HG02852 (cell line): Measurements from ENCODE around the gene TOR4A.

Experiments
- ATAC-seq: cut with Tn5 transposase; IDR thresholded peaks from one replicate; pipeline ENCODE4 v1.9.1; 2021; ENCODE audit warnings: mild to moderate bottlenecking, moderate library complexity; ENCODE audit not compliant: unreplicated experiment

The TOR4A gene

DNA sequence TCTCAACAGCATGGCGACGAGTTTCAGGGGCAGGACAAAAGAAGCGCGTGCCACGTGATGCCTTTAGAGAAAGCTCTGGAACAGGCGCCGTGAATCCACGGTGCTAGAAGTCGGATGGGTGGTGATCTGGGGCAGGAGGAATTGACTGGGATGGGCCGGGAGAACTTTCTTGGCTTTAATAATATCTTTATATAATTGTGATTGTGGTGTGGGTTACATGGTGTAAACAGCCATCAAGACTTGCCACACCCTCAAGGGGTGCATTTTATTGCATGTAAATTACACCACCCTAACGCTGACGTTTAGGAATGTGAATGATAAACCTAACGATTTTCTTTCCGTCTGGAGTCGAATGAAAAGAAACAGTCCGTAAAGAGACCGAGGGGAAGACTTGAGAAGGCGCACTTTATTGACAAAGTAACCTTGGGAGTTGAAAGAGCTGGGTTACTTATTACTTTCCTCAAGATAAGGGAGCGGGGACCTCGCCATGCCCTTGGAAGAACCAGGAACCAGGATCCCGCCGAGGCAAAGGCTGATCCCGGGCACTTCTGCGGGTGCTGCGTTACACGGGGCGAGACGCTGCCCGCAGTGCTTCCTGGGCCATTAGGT, 16.1 kb downstream of the TOR4A start:
- no peak for ATAC-seq

DNA sequence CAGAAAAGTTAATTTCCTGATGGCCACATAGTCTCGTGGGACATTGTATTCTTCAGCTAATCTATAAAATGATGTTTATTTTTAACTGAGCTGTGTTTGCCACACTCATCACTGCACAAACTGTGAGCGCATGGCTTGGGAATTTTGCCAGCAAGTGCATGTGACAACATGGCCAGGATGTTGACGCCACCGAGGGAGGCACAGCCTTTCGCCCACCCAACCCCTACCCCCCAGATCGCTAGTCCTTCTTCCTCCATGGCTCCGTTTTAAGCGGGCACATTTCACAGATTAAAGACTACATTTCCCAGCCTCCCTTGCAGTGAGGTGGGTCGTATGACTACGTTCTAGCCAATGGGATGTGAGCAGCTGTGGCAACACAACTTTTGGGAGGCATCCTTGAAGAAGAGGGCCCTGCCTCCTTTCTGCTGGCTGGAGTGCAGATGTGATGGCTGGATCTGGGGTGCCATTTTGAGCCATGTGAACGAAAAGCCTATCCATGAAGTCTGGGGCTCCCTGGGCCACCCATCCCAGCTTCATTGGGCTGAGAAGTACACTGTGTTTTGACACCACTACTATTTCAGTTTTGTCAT, 16.7 kb downstream of the TOR4A start:
- ATAC-seq = no peak

DNA sequence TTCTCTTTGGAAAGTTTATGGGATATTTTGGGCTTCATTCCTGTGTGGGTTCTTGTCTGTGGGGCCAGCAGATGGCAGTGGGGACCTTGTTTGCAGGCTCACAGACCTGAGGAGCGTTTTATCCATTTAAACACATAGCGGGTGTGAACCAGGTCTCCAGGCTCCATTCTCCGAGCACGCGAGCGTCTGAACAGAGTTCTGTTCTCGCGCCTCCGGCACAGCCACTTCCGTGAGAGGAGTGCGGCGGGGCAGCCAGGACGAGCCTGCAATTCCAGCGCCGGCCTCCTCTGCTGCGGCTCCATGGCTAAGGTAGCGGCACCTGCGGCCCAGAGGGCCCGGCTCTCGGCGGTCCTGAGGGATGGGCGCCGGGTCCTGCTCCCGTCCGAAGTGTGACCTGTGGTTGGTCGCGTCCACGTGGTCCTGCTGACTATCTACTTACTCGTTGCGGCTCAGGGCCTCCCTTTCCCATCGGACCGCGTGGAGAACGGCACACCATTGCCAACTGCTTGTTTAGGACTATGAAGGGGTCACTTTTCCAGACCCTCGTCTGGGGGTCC, 17.2 kb downstream of the TOR4A start:
- no peak for ATAC-seq

DNA sequence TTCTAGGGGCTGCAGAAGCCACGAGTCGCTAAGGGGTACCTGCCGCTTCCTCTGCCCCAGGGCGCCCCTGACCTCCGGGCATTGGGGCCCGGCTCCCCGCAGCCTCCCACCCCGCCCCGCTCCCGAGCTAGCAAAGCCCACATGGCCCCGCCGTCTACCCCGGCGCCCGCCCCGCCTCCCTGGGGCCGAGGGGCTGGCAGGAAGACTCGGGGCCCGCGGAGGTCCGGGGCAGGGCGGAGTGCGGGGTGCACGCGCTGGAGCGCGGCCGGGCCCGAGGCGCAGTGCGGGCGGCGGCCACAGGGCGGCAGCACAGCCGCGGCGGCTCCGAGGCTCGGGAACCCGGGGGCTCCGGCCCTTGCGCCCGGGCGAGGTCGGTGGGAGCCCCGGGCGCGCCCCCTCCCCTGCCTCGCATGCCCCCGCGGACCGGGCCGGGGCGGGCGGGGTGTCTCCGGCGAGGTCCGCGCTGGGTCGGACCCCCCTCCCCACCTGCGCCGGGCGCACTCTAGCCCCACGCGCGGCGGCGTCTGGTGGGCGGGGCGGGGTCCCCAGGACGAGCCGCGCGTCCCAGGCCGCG, 17.8 kb downstream of the TOR4A start:
- peak; percentile 61 for ATAC-seq

DNA sequence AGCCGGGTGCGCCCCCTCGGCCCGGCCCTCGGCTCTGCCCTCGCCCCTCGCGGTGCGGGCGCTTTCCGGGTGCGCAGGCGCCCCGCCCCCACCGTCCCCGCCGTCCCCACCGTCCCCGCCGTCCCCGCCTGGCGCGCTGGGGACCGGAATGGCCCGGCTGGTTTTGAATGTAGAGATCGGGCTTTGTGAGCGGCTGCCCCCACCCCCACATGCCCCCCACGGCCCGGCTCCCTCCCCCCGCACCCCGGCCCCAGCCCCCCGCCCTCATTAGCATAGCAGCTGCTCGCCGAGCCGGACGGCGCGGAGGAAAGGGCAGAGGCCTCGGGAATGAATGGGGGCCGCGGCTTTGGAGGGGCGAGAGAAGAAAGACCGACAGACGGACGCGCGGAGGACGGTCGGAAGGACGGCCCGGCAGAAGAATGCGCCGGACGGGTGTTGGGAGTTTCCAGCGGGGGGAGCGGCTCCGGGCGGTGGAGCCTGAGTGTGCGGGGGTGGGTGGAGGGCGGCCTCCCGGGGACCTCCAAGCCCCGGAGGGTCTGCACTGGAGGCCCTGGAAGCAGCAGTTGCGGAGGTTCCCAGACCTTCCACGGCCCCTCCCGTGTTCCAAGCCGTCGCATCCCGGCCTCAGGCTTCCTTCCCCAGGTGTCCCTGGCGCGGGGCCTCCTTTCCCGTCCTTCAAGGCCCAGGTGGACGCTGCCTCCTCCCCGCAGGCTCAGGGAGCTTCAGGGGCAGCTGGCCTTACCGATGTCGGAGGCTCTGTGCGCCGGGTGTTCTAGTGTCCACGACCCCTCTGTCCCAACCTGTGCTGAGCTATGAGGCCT, 18.5 kb downstream of the TOR4A start:
- no peak for ATAC-seq

DNA sequence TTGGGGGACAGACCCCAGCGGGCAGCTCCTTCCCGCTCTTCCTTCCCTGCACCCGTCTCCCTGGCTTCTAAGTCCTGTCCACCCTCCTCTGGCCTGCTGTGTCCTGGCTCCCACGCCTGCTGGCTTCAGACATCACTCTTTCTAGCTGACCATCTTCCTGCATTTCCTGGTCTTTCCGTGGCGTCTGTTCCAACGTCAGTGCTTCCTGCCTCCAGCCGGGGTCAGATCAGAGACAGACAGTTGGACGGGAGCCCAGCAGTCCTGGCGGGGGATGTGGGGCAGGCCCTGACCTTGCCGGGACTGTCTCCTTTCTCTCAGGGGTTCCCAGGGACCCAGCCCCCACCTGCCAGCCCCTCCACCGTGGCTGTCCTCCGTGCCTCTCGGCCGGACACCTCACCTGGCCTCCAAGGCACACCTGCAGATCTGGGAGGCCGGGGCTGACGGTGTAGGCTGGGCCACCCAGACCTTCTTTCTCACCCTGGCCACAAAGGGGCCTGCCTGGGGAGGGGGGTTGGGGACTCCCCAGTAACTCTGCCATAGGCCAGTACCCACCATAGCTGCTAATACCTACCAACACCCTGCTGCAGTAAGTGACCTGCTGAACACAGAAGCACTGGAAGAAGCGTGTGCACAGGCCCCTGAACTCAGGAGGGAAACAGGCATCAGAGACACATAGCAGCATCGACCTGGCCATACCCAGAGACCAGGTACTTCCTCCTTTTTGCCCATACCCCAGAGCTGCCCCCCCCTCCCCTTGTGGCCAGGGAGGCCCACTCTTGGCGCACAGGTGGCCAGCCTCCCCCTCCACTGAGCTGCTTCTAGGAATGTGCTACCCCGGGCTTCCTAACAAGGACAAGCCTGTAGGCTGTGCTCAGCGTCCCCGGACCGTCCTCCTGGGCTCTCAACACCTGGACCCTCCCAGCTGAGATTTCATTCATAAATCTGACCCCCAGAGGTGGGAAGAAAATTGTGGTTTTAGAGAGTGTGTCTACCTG, 19.4 kb downstream of the TOR4A start:
- ATAC-seq = no peak

DNA sequence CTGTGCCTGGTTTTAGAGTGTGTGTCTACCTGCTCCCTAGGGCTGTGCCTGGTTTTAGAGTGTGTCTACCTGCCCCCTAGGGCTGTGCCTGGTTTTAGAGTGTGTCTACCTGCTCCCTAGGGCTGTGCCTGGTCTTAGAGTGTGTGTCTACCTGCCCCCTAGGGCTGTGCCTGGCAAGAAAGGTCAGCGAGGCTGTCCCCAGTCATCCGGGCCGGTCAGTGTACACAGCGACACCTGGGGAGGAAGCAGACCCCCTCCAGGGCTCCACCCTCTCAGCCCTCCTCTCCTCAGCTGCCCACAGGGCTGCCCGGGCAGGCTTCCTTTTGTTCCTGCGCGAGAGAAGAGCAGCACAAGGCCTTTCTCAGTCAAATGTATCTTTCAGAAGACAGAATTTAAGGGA, 20.4 kb downstream of the TOR4A start:
- no peak for ATAC-seq

DNA sequence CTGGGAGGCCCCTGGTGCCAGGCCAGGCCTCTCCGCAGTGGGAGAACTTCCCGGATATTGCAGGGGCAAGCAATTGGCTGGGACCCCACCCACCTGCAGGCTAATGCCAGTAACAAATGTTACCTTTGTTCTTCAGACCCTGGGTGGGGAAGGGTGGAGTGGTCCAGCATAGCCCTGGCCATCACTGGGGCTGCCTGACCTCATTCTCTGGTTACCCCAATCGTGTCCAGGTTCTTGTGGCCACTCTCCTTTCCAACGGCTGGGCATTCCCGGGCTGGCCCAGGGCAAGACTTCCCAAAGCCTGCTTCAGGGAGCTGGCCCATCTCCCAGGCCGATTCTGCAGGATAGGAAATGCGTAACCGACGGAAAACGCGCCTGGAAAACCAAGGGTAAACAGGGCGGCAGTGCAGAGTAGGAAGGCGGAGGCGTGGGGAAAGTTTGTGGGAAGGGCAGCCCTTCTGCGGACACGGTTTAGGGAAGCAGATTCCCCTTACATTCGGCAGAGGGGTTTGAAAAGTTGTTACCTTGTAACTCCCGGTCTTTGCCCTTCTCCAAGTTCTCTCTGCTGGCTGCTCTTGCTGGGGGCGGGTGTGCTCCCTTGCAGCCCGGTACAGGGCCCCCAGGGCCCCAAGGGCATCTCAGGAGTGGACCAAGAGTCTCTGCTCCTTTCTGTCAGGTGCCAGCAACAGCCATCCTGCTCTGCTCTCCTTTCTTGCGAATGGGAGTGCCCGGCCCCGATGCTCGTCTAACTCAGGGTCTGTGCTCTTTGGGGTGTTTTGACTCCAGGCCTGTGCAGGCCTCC, 21.1 kb downstream of the TOR4A start:
- ATAC-seq = no peak

DNA sequence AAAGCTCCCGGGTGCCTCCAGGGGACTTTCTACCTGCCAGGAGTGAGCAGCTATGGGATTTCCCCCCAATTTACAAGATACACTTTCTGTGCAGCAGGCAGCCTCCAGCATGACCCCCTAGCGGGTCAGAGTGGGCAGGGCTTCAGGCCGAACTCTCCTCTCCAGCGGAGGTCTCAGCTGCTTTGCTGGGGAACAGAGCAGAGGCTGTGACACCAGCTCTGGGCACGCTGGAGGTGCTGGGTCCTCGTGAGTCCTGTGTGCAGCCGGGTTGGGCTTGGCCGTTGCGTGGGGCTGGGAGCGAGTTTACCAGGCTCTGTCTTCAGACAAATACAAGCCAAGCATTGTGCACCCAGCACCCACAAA, 21.7 kb downstream of the TOR4A start:
- no peak for ATAC-seq

DNA sequence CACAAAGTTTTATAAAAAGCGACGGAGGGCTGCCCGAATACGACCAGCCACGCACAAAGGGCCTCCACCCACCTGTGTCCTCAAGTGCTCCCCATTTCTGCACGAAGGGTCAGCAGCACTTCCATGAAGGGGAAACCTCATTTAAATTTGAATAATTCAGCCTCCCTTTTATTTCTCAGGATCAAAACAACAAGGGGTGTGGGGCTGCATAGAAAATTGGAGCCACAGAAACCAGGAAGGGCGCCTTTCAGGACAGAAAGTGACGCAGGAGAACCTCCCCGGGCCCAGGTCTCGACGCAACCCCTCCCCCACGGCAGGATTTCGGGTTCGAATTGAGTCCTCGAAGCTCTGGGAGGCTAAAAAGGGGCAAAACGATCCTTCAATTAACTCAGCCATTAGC, 22.4 kb downstream of the TOR4A start:
- no peak for ATAC-seq

DNA sequence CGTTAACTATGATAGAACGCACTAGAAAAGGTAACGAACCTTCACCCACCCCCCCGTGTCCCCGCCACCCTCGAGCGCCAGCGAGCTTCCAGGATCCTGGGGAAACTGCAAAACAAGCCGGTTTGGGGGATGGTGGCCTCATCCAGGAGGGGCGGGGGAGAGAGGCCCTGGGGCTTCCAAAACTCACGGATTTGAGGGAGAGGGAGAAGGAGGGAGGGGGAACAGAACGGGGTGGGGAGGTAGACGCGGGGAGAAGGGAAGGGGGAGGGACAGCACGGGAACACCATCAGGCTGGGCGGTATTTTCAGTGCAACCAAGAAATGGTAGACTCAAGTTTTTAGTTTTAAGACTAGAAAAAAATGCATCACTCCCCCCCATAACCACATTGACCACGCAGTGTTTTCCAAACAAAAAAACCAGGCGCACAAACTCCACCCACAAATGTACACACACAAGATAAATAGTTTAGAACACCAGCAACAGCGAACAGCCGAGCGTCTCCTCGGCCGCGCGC, 23.1 kb downstream of the TOR4A start:
- no peak for ATAC-seq

DNA sequence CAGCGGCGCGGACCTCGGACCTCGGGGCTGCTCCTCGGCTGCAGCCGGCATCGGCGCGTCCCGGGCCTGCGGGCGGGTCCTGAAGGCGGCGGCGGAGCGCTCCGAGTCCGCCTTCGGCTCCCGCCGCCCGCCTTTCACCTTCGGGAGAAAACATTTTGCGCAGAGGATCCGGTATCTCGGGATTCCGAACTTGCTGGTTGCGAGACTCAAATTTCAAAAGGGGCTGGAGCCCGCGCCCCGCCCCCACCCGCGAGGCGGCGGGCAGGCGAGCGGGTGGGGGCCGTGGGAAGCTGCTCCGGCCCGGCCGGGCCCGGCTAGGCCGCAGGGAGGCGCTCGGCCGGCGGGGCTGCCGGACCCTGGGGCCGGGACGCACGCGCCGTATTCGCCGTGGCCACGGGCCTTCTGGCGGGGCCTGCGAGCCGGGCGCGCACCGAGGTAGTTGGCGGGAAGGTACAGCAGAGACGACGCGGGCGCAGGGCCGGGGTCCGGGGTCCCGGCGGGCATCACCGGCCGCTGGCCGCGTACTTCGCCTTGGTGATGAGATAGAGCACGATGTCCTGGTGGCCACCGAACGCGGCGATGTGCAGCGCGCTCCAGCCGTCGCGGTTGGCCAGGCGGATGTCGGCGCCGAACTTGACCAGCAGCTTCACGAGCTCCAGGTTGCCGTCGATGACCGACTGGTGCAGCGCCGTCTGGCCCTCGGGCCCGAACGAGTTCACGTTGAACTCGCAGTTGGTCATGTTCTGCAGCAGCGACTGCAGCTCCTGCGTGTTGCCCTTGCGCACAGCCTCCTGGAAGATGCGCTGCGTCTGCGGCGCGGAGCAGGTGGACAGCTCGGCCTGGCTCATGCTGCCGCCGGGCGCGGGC, 23.8 kb downstream of the TOR4A start:
- ATAC-seq = peak; percentile 9

DNA sequence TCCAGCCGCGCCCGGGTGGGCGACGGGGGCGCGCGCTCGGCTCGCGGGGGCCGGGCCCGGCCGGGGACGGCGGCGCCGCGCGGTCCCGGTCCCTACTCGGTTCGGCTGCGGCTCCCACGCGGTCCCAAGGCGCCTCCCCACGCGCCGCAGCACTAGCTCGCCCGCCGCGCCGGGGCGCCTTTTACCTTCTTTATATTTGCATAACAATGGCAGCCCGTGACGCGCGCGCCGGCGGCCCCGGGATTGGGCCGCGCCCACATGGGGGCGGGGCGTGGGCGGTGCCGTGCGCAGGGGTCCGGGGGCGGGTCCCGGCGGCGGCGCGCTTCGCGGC, 24.6 kb downstream of the TOR4A start, which contains the start of gene NRARP:
TSS of gene NRARP (minus strand) at position 154 of the 331 bp plus-strand sequence. CDS start 343 bp downstream, outside the sequence.
- peak; percentile 71 for ATAC-seq

DNA sequence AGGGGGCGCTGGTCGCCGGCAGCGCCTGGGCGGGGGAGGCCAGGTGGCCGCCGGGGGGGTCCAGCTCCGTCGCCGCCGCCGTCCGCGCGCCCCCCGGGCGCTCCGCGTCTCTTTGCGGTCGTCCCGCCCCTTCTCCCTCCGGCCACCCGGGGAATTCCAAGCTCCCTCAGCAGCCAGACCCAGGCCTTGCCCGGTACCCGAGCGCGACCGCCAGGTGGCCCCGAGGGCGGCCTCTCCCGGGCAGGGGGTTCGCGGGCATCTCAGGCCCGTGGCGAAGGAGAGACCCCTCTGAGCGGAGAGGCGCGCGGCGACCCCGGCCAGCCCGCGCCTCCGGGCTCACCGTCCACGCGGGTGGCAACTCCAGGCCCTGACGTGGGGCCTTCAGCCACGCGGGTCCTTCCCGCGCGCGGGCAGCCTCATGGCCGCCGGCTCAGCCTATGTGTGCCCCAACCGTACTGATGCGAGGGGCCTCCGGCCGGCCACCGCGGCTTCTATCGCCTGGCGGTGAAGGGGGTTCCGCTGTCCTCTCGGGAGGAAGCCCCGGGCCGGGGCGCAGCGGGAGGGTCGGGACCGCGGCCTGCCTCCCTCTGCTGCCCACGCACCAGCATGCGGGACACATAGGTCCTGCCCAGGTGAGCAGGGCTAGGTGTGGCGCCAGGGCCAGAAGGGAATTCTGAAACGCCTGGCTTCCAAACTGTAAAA, 25.1 kb downstream of the TOR4A start:
- ATAC-seq = peak; percentile 43

DNA sequence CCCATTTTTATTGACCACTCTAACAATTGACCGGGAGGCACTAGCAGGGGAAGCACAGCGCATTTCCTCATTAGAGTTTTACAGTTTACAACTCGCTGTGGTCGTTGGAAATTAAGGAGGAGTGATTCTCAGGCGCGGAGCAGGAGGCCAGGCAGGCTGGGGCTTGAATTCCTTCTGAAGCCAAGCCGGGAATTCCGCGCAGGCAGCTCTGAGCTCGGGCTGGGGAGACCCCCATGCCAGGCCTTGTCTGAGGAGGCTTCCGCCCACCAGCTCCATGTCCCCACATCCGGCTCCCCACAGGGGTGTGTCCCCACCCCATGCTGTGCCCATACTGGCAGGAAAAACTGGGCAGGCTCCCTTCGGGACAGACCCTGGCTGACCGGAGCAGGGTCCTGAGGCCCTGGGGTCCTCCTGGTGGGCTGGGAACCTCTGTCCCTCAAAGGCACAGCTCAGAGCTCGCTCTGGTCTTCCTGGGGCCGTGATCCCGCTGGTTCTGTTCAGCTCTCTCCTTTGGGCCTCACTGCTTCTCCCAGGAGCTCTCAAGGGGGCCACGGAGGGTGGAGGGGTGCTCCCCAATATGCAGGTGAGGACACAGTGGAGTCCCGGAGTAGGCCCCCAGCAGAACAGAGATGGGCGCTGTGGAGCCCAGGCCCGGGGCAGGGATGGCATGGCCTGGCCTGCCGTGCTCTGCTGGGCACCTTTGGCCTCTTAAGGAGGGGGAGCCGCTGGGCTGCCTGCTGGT, 25.8 kb downstream of the TOR4A start:
- ATAC-seq = no peak

DNA sequence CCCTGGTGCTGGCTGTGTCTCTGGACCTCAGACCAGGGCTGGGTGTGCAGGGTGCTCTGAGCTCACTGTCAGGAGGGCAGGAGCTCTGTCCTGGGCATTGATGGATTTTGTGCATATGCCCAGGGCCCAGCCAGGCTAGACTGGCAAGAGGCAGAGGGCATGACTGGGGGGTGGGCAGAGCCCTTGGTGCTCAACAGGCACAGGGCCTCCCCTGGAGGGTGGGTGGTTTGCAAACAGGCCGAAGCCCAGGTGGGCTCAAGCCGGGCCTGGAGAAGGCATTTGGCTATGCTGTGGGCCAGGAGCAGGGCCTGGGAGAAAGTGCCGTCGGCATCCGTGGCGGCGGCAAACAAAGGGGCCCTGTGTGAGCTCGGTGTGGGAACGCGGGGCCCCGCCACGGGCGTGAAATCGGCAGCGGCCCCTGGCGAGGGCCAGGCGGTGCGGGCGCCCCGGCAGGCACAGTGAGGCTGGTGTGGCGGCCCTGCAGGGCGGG, 26.4 kb downstream of the TOR4A start:
- ATAC-seq = no peak
